ENCODE data around the gene GDF11.

GDF11 gene

GRCh38 chr12:55707219-55707671, 35.7 kb upstream of the GDF11 start:
- in situ Hi-C loops (cut with HindIII; ENCODE audit: low sequenced_read_pairs) = no loop called here
- peak overlapping the region; percentile 53 for H3K4me3 ChIP-seq (ENCODE audit: low read depth, low read length)

GRCh38 chr12:55707841-55708694, 34.9 kb upstream of the GDF11 start, which contains the start of gene ITGA7:
TSS of gene ITGA7 (minus strand) at chr12:55707904. CDS start at chr12:55707682, 222 bp downstream.
- no peak for DNase-seq (ENCODE audit: low read depth, low spot score)
- TF ChIP-seq CTCF (IDR thresholded peaks at IDR 0.05; ENCODE audit: low read depth, low read length) = no peak
- peak within 1 kb of the TSS; percentile 53 for H3K4me3 ChIP-seq (ENCODE audit: low read depth, low read length)
- in situ Hi-C loops (cut with HindIII; ENCODE audit: low sequenced_read_pairs) = no loop called here

More at GRCh38 chr12:55707219-55707671, 35.7 kb upstream of the GDF11 start:
- no peak for DNase-seq (ENCODE audit: low read depth, low spot score)
- TF ChIP-seq CTCF (IDR thresholded peaks at IDR 0.05; ENCODE audit: low read depth, low read length) = no peak

GRCh38 chr12:55708695-55709233, 34.2 kb upstream of the GDF11 start:
- TF ChIP-seq CTCF (IDR thresholded peaks at IDR 0.05; ENCODE audit: low read depth, low read length) = no peak
- H3K4me3 ChIP-seq (ENCODE audit: low read depth, low read length) = no peak overlapping the region
- DNase-seq (ENCODE audit: low read depth, low spot score) = no peak
- in situ Hi-C loops (cut with HindIII; ENCODE audit: low sequenced_read_pairs) = no loop called here

GRCh38 chr12:55711786-55712553, 31.0 kb upstream of the GDF11 start:
- no peak overlapping the region for H3K4me3 ChIP-seq (ENCODE audit: low read depth, low read length)
- TF ChIP-seq CTCF (IDR thresholded peaks at IDR 0.05; ENCODE audit: low read depth, low read length) = no peak
- no peak for DNase-seq (ENCODE audit: low read depth, low spot score)
- in situ Hi-C loops (cut with HindIII; ENCODE audit: low sequenced_read_pairs) = no loop called here

- in situ Hi-C loops (cut with HindIII; ENCODE audit: low sequenced_read_pairs) = no loop called here
- DNase-seq (ENCODE audit: low read depth, low spot score) = no peak
- no peak for TF ChIP-seq CTCF (IDR thresholded peaks at IDR 0.05; ENCODE audit: low read depth, low read length)
- no peak overlapping the region for H3K4me3 ChIP-seq (ENCODE audit: low read depth, low read length)
Observed at GRCh38 chr12:55712700-55713415, 30.1 kb upstream of the GDF11 start.

GRCh38 chr12:55713721-55714120, 29.2 kb upstream of the GDF11 start:
- in situ Hi-C loops (cut with HindIII; ENCODE audit: low sequenced_read_pairs) = no loop called here
- no peak for TF ChIP-seq CTCF (IDR thresholded peaks at IDR 0.05; ENCODE audit: low read depth, low read length)
- DNase-seq (ENCODE audit: low read depth, low spot score) = peak; percentile 66
- H3K4me3 ChIP-seq (ENCODE audit: low read depth, low read length) = no peak overlapping the region

Measured in astrocyte of the spinal cord (primary cell).